ENCODE measurements around the gene MGMT.

Gene MGMT

DNA sequence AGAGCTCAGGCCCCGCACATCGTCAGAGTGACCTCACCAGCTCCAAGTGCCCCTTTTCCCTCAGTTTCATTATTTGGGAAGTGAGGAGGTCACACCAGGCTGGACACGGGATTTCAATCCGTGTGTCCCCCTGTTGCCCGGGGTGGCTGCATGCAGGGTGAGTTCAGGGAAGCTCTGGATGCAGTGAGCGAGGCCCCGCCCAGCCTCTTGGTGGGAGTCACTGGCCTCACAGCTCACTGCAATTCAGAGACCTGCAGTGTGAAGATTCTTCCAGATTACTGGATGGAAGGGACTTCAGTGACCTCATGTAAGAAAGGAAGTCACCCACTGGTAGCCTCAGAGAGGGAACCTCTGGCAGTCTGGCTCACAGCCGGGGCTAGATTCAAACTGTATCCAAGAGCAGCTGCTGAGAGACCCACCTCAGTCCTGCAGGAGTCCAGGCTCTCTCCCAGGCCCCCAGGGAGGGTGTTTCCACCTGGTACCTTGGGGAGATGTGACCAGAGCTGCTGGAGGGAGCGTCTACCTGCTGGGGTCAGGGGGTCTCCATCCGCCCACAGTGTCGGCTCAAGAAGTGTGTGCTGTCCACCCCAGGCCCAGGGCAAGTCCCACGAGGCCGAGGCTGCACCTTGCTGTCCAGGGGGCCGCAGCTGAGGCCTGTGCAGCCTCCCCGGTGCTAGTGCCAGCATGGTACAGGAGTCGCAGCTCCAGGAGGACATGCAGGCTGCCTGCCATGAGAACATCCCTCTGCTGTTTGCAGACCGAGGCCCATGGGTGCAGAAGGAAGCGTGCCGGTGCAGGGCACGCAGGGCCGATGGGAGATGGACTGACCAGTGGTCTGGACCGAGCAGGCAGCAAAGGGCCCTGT lies 54.4 kb downstream of the MGMT start:
- DNase-seq, result no peak

DNA sequence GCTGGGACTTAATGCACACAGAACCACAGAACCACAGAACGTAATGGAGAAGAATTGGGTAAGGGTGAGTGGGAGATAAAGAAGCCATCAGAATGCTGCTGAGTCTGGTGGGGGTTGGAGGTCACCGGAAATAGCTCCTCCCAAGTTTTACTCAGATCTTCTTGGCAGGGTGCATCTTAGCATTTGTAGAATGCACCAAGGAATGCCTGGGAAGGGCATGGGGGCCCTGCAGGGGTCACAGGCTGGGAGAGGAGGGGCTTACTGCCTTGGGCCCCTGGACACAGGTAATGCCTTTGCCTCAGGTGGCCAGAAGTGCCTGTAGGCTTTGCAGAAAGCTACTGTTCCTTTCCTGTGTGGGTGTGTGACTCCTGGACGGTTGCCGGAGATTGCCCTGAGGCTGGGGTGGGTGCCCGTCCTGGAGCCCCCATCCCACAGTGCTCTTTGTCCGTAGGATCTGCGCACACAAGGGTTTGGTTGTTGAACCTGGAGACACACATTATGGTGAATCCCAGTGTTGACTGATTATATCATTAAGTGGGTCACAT lies 55.1 kb downstream of the MGMT start:
- DNase-seq, result no peak

DNA sequence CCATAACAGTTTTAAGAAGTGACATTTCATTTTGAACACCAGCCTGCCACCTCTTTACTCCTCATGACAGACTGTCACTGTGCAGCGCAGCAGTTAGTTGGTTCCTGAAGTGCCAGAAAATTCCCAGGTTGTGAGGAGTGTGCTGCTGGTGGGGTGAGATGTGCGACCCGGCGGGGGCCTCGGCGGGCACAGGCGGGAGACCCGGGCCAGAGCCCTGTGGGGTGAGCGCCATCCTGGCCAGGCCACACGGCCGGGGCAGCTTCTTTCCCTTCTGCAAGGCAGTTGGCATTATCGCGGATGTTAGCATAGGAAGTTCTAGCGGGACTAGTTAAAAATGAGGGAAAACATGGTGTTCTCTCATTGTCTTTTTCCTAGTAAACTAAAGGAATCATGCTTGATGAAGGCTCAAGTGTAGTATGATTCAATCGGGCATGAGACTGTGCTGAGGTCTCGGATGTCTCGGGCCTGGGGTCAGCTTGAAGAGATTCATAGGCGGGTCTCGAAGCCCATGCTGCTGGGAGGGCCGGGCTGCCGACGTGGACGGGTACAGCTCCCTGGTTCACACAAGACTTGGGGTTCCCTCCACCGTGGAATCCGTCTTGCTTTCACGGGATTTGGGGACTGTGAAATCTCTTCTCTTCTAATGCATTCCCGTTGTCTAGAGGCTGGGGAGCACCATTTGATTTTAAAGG lies 56.1 kb downstream of the MGMT start:
- DNase-seq, result no peak

DNA sequence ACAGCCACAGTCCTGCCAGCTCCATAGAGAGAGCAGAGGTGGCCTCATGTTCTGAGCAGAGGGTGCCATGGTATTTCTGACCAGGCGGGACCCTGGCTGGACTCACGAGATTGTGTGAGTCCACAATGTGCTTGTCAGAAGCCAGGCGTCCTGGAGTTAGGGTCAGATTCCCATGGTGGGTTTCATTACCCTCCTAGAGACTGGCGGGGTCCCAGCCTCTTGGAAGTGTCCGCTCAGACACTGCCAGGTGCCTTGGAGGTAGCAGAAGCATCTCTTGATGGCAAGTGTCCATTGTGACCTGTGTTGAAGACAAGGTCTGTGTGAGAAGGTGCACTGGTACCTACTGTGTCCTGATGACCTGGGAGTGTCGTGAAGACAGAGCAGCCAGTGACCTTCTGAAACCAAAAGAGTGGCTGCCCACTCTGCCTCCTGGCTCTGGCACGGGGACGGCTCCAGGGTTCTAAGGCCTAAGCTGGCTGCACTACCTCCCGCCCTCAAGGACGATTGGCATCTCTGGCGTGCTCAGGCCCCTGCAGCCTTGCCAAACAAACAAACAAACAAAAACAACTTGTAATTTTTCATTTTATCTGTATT lies 56.8 kb downstream of the MGMT start:
- DNase-seq, result no peak

DNA sequence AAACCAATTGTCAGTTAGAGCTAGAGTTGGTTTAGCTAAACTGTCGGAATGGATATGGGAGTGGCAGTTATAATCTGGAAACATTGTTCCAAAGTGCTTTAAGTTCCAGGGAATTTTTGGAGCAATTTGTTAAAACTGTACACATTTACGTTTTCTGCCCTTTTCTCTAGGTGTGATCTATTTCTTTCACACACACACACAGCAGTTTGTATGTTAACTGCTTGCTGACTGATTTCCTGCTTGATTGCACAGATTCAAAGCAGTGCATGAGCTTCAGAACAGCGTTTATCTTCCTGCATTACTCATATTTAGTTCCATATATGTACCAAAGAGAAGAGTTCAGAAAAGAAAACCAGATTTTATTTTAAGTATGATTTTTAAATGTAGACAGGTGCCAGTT lies 57.9 kb downstream of the MGMT start:
- DNase-seq, result no peak

DNA sequence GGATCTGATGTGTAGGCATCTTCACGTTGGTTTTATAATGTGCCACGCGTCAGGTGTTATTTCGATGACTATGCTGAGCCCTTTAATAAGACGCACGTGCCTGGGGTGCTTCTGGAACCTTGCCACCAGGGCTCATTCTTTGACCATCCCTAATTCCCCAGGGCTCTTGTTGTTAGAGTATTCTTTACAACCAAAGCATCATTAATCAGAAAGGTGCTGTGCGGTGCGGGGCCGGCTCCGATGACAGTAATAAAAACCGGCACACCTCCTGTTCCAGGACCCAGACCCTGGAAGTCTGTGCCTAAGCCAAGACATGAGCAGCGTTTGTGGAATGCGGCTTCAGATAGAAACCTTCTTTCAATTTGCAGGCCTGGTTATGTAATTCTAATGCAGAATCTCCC lies 58.4 kb downstream of the MGMT start:
- DNase-seq, result no peak

DNA sequence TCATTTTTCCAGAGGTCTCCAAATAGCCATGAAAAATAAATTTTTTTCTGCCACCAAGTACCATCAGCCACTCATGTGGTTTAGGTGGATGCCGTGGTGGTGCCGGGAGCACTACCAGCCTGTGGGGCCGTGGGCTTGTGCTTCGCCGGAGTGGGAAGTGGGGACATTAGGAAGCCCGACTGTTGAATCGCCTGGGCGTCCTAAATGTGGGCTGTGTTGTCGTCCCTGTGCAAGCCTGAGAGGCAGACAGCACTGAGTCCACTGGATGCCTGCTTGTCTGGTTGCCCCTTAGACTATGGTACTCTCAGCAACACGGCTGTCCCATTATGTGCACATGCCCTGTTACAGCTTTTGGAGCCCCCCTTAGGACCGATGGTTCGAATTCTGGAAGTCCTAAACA lies 59.9 kb downstream of the MGMT start:
- no peak for DNase-seq

DNA sequence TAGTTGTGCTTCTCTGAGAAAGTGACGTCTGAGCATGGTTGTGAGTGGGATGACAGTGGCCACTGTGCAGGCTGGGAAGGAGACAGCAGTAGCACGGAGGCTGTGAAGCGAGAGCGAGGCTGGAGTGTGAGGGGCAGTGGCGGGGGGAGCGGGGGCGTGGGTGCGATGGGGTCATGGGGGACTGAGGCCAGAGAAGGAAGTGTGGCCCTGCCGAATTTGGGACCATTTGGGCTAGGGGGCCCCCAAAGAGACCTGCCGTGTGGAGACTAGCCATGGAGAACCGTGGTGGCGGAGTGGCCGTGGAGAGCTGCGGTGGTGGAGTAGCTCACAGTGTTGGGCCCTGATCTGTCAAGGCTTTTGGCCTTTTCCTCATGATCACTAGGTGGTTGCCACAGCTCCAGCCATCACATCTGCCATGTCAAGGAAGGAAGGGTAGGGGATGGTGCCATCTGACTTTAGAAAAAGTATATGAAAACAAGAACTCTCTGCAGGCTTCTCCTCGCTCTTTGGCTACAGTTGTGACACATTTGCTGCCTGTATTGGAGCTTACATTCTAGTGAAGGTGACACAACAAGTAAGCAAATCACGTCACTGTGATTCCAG lies 61.4 kb downstream of the MGMT start:
- DNase-seq, result no peak

DNA sequence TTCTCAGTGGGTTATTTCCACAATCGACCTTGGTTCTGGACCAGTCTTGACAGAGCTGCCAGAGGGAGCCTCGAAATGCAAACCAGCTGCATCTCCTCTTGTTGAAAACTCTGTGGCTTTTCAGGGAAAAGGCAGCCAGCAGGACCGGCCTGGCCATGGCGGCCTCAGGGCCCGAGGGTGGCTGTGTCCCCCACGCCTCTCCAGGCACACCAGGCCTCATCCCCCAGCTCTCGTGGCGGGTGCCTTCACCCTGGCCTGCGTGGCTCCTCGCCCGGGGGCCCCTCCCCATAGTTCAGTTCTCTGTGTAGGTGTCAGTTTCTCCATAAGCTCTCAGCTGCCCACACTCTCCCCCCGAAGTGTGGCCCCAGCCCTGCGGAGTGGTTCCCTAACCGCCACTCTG lies 63.5 kb downstream of the MGMT start:
- DNase-seq, result no peak

DNA sequence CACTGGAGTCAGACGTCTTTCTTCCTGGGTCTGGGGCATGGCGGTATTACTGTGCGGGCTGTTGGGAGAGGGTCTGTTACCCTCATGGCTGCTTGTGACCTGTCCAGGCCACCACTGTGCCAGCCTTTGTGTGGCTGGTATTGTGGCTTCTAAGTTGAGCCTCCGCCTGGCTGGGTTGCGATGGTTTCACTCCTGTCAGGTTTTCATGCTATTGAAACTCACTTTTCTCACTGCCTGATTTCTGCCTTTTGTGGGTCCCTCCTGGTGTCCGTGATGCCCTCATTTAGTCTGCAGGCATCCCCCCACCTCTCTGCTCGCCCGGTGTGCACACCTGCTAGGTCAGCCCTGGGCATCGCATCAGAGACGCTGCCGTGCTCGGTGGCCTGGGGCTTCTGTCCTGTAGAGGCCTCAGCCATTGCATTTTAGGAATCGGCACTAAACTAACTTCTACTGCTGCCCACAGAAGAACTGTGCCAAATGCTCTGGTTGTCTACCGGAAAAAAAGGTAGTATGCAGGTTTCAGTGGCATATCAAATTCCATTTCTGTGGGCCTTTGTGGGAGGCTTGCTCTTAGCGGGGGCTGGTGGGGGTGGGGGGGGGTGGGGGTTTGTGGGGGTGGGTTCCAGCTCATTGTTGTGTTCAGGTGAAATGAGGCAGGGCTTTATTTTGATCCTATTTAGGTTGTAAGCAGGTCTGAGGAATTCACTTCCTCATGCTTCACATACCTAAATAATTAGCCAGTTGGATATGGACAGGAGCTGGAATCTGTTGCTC lies 64.3 kb downstream of the MGMT start:
- no peak for DNase-seq

DNA sequence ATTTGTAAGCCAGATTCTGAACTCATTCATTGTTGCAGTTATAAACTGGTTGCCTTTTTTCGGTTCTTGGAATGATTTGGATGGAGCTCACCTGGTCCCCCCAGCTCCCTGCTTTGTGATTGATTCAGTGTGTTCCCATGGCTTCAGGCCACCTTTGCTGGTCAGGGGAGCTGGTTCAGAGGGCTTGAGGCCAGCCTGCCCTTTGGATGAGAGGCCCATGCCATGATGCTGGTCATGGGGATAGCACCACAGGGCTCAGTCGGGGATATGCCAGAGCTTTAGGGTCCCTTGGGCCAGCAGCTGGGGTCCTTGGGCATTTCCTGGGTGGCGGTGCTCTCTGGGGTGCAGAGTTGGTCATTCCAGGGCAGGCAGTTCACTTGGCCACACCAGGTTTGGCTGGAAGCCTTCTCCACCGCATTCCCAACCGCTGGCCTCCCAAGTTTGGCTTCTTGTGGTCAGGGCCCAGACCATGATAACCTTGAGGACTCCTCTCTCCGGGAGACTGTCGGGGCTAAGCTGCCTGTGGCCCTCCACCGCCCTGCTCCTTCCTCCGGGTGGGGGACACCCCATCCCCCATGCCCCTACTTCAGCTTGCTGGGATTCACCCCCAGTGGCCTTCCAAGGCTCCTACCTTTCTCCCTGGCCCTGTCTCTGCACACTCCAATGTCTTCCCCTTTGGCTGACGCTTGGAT lies 65.1 kb downstream of the MGMT start:
- DNase-seq, result no peak

DNA sequence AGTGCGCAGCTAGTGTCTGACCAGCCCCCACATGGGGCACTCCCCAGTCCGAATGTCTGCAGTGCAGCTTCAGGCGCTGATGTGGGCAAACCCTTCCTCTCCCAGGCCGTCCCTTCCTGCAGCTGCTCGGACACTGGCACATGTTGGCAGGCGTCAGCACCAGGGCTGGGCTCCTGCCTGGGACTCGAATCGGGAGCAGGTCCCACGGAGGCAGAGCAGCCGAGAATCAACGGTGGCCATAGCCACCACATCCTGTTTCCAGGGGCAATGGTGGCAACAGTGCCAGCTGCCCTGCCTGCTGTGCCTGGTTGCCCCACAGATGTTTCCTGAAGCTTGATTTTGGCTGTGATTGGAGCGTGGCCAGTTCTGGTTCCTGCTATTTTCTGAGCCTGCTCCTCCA lies 65.8 kb downstream of the MGMT start:
- no peak for DNase-seq

DNA sequence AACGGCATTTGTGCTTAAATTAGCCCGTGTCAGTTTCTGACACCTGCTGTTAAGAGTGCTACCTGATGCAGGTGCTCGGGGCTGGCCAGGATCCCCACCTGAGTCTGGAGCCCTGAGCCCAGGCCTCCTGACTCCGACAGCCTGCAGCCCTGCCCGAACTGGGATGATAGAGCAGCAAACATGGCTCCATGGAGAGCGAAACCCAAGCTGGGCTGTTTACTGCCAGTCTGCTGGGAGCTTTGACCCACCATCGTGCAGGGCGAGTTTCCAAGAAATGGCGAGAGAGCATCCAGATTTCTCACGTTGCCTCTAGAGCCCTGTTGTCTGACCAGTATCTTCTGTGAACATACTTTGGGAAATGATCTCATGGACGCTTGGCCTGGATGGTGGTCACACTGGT lies 66.2 kb downstream of the MGMT start:
- no peak for DNase-seq

DNA sequence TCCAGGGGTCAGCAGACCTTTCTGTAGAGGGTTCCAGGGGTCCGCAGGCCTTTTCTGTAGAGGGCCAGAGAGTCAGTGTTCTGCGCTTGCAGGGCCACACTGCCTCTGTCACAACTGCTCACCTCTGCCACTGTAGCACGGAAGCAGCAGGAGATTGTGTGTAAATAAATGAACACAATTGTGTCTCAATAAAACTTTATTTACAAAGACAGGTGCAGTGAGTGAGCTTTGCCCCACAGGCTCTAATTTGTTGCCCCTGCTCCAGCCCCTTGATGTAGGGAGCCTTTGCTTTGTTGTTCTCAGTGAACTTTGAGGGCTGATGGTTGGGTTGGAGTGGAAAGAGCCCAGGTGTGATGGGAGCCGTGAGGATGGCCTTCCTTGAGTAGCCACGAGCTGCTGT lies 67.8 kb downstream of the MGMT start:
- no peak for DNase-seq

DNA sequence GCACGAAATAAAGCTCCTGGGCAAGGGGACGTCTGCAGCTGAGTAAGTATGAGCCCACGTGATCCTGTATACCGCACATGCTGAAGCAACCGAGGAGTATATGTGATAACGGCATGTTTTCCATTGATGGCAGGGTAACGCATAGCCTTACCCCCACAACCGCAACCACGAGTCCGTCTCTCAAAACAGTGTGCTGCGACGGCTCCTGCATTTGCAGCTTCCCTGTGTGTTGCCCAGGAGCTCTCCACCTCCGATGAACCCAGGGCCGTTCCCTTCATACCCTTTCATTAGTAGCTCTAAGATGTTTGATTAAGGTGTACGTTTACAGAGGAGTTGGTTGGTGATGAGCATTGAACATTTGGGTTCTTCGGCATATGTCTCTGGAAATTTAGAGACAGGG lies 69.3 kb downstream of the MGMT start:
- no peak for DNase-seq

DNA sequence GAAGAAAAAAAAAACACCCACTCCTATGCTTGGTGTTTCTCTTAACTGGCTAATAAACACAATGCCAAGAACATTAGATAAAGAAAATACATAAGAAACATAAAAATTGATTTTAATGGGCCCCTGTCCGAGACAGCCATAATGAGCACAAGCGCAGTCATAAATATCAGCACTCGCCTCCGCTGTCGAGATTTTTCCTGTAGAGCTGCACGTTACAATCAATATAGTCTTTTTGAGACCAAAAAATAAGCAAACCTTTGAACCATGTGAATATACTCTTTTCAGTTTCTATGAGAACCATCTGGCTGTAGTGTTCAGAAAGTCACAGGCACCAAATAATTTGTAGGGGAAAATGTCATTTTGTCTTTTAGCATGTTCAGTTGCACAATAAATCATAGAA lies 70.1 kb downstream of the MGMT start:
- no peak for DNase-seq

DNA sequence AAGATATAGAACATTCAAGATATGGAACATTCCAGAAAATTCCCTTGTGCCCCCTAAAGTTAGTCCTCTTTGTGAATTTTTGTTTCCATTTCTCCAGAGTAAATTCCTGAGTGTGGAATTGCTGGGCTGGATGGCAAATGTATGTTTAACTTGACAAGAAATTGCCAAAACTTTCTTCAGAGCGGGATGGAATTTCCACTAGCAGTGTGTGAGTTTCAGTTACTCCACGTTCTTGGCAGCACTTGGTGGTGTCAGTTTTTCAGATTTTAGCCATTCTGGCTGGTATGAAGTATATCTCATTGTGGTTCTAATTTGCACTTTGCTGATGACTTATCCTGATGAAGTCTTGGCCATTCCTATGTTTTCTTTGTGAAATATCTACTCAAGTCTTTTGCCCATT lies 71.2 kb downstream of the MGMT start:
- no peak for DNase-seq

DNA sequence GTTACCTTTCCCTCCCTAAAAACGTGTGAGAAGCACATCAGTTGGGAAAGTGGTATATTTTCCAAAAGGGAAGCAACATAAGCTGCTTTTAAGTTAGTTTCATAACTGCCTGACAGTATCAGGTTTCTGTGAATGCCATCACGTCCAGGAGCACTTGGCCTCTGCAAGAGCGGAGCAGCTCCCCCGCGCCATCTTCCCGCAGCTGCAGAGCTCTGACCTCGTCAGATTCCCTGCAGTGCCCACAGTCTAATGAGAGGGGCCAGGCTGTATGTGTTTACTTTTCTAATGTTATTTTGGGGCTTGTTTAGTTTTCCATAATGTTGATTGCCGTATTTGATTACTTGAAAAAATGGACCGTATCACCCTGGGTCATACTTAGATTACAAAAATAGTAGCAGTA lies 74.2 kb downstream of the MGMT start:
- no peak for DNase-seq

DNA sequence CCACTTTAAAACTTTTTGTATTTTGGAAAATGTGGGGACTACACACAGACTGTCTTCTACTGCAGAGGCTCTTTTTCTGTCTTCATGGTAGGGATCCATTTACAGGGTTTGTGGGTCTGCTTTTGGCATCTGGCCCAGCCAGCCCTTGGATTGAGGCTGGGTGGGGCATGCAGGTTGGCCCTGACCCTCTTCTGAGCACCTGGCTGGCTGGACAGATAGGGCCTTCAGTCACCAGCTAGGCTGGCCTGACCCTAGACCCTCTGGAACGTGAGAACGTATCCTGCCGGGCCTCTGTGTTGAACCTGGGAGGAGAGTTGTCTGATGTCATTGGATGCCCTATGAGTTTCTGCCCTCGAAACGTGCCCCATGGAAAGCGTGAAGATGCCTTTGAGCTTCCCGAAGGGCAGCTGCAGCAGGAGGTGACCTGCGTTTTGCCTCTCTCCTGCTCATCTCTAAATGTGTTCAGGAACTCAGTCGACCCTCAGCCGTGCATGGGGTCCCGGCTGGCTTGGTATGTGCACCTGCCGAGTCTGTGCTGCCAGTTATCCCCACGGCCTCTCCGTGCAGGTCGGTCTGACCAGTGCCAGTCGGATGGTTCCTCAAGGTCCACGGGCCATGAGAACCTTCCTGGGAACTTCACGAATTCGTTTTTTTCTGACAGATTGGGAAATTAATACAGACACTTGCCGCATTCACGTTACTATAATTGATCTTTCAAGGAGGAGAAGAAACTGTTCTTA lies 74.9 kb downstream of the MGMT start:
- DNase-seq, result no peak

DNA sequence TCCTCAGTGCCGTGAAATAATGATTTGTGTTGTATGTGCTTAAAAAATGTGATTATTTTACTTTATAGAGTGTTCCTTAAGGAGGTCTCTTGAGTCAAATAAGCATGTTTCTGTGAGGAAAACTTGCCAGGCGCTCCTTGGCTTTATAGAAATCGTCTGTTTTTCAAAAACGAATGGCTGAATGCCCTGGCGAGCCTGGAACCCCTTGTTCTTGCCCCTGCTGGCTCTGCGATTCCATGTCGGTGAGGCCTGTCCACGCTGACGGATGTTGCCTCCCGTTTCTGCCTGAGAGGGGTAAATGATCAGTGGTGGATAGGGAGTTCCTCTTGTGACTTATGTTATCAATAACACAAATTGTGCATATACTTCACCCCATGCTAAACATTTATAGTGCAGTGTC lies 75.5 kb downstream of the MGMT start:
- no peak for DNase-seq

Measured in T1000 (cell line).